OCI-LY7 (cell line): ENCODE data around the gene LPCAT3.

Experiments used
- EZH2phosphoT487 ChIP-seq: fragments of 200-600 bp; sonication (generic); IDR thresholded peaks from 2 replicates; pipeline ENCODE4 v1.6.1; 2018; ENCODE audit warnings: low read depth, borderline replicate concordance, mild to moderate bottlenecking, mixed run types, antibody characterized with exemption, low read length, moderate library complexity, mixed read lengths
- TF ChIP-seq, protein P1 (sequence below): fragments of 200-600 bp; sonication (generic); conservative IDR thresholded peaks from 2 replicates; pipeline ENCODE4 v1.5.1; 2014; ENCODE audit warnings: mild to moderate bottlenecking, antibody characterized with exemption, low read length, moderate library complexity, mixed read lengths

DNA sequence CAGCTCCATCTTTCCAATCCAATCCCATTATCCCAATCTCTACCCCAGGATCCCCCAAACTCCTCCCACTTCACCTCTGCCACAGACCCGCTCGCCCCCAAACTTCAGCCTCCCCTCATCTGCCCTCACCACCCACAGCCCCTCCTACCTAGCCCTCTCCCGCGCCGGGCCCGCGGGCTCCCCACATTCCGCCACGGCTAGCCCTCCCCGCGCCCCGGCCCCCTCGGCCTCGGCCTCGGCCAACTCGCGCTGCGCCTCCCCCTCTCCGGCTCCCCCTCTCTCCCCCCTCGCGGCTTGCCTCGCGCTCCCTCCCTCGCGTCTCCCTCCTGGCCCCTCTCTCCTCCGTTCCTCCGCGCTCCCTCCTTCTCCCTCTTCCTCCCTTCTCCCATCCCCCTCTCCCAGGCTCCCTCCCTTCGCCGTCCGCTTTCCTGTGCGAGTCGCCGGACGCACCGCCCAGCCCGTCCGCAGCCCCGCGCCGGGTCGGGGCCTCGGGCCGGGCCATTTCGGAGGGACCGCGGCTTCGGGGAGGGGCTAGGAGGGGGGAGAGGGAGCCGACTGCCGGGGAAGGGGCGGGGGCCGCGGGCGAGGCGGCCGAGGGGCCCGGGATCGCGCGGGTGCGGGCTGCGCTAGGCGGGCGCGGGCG lies 90.8 kb downstream of the LPCAT3 start, which contains the start of gene ATN1:
- TF ChIP-seq, protein P1, sequence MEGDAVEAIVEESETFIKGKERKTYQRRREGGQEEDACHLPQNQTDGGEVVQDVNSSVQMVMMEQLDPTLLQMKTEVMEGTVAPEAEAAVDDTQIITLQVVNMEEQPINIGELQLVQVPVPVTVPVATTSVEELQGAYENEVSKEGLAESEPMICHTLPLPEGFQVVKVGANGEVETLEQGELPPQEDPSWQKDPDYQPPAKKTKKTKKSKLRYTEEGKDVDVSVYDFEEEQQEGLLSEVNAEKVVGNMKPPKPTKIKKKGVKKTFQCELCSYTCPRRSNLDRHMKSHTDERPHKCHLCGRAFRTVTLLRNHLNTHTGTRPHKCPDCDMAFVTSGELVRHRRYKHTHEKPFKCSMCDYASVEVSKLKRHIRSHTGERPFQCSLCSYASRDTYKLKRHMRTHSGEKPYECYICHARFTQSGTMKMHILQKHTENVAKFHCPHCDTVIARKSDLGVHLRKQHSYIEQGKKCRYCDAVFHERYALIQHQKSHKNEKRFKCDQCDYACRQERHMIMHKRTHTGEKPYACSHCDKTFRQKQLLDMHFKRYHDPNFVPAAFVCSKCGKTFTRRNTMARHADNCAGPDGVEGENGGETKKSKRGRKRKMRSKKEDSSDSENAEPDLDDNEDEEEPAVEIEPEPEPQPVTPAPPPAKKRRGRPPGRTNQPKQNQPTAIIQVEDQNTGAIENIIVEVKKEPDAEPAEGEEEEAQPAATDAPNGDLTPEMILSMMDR = no peak
- TF ChIP-seq EZH2phosphoT487 = peak; percentile 78; the same call in 1 of the 2 replicates
